Bronchial epithelial cell (primary cell): ENCODE measurements around the gene GMCL1. TPM values are rescaled to one million over a fixed set of nuclear protein-coding genes. Genes with fewer than 3 reads are reported as not detected.

ENCODE experiments used
- DNase-seq: peaks from one replicate; pipeline ENCODE4 v3.0.0-alpha.2; 2010; ENCODE audit warnings: low read depth
- FAIRE-seq: peaks from 2 replicates; lab custom pipeline; 2011; peaks lifted over from hg19 to GRCh38; lab: Jason Lieb, UNC
- H3K27me3 ChIP-seq: 2 replicates; pipeline ENCODE4 v1.5.1; 2011; ENCODE audit warnings: low read length; ENCODE audit not compliant: control insufficient read depth, insufficient read depth
- H3K36me3 ChIP-seq: 2 replicates; pipeline ENCODE4 v1.5.1; 2011; ENCODE audit warnings: low read length; ENCODE audit not compliant: control insufficient read depth, insufficient read depth
- H3K4me3 ChIP-seq: 2 replicates; pipeline ENCODE4 v1.5.1; 2011; ENCODE audit warnings: mild to moderate bottlenecking, low read depth, low read length, control low read depth
- CTCF ChIP-seq: IDR thresholded peaks from 2 replicates; pipeline ENCODE4 v1.5.1; 2011; ENCODE audit warnings: mild to moderate bottlenecking, moderate library complexity, low read length, control low read depth, inconsistent platforms; ENCODE audit not compliant: insufficient read depth, severe bottlenecking
- total RNA-seq: library from RNA; depleted of rRNA; stranded (reverse); fragments of >200 nt; gene quantifications from 2 replicates; pipeline ENCODE4 v1.2.1, GENCODE V29; 2014

Gene GMCL1
- total RNA-seq, result 8.3 and 9.5 TPM in 2 replicates

DNA sequence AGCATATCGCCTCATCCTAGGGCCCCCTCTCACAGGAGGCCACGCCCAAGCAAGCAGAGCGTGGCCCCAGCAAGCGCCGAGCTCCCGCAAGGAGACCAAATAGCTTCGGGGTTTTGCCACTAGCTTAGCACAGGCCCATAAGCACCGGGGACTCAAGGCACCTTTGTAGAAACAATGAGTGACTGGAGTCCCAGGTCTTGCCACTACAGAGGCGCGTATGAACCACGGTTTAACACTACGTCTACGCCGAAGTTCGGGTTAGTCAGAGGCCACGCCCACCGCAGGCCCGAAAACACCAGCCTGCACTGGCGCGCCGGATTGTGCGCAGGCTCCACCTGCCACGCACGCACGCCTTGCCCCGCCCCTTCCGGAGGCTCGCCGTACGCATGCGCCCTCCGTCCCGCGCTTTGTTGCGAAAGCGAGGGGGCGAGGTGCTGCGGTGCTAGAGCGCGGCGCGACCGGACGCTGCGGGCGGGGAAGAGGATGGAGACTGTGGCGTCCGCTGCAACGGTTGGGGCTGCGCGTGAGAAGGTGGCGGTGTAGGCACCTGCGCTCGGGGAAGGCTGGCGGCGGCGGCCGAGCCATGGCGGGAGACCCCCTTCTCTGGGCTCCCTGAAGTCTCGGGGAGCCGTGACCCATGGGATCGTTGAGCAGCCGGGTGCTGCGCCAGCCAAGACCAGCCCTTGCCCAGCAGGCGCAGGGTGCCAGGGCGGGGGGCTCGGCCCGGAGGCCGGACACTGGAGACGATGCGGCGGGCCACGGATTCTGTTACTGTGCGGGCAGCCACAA is at the start of gene GMCL1:
Gene GMCL1, plus strand, starts transcription at position 405 of the 789 bp plus-strand sequence. Its CDS starts 233 bp downstream, at position 638.
- no peaks in the 10 kb centered on the region for H3K27me3 ChIP-seq
- TF ChIP-seq CTCF, result no peak
- DNase-seq (peak; percentile 92), FAIRE-seq (no peak)
- no peaks in the 10 kb centered on the region for H3K36me3 ChIP-seq
- peak within 1 kb of the TSS; percentile 97 for H3K4me3 ChIP-seq

DNA sequence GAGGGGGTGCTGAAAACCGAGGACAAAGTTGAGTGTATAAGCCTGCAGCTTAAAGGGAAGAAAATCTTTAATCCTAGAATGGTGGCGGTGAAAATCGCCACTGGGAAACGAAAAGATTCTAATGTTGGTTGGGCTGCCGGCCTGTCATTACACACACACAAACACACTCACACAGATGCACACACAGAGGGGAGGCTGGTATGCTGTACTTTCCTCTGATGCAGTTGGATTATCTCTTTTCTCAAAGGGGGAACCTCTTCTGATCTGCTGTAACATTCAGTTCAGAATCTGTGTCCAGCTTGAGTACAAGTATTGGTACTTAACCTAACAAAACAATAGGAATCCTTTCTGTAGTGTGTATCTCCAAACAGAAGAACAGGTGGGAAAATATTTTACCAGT is 48.5 kb upstream of the GMCL1 start:
- DNase-seq, result no peak
- Histone ChIP-seq H3K36me3 (peaks cover 6% of the 10 kb centered on the region), H3K4me3 (no peak overlapping the region), H3K27me3 (no peaks in the 10 kb centered on the region)
- no peak for TF ChIP-seq CTCF
- FAIRE-seq, result no peak

DNA sequence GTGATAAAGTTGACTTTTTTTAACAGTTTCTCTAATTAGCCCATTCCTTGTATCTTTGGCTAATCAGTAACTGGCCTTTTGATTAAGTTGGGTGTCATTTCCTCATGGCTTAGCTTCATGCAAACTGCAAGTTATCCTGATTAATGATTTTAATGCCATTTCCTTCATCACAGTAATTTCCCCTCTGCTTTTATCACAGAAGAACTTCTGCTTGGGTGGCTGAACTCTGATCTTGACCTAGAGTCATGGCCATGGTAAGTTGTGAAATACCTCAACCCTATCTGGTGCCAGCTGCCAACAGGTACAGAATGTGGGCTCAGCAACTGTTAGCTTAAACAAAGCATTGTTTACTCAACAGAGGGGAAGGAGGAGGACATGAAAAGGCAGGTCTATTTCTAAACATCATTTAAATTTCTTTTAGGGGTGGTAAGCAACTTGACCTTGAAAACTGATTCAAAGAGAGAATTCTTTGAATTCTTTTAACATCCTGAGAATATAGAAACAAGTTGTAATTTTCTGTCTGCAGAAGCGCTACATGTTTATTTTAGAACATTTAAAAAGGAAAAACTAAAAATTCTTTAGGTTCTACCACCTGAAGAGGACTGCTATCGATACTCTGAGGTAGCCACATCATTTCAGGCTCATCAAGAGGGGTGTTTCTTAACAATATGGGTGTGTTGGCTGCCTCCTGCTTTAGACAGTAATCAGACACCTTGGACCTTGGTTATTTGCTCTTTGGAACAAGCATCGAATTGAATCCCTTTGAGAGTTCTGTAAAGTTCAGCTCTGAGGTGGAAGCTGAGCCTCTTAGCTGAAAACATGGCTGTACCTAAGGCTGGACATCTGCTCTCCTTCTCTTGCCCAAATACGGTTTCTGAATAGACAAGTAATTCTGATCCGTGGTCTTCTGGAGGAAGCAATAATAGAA is 47.9 kb upstream of the GMCL1 start:
- Histone ChIP-seq H3K27me3 (no peaks in the 10 kb centered on the region), H3K36me3 (peaks cover 7% of the 10 kb centered on the region), H3K4me3 (no peak overlapping the region)
- TF ChIP-seq CTCF, result no peak
- DNase-seq, result peak; percentile 78
- FAIRE-seq, result no peak

DNA sequence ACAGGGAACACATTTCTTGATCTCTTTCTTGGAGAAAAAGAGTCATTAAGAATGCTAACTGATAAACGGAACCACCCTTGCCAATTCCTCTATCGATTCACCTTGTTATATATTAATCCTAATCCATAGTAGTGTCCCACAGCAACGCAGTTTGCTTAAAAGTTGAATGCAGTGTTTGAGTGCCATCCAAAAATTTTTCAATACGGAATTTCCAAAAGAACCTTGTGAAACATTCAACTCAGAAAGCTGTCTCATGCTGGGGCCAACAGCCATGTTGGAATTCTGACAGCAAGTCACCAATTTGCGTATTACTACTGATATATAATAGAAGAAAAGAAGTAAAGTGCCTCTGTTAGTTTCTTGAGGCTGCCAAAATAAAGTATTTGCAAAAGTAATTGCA is 45.2 kb upstream of the GMCL1 start:
- no peak for TF ChIP-seq CTCF
- no peak for FAIRE-seq

DNA sequence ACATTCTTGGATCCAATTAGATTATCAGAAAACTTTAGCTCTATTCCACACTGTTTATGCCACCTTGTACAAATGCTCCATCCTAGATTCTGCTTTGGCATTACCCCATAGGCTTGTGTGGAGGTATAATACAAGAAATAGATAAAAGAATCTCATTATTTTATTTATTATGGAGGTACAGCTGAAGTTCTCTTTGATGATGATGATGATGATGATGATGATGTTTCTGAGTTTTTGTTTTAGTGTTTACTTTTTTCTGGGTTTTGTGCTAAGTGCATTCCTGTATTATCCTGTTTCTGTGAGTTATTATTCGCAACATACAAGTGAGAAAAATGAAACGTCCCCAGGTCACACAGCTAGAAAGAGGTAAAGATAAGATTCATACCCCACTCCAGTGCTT is 44.1 kb upstream of the GMCL1 start:
- FAIRE-seq (no peak), DNase-seq (no peak)
- no peak for TF ChIP-seq CTCF
- no peaks in the 10 kb centered on the region for H3K27me3 ChIP-seq
- no peak overlapping the region for H3K4me3 ChIP-seq
- H3K36me3 ChIP-seq, result peaks cover 18% of the 10 kb centered on the region

More for the DNA sequence above, 45.2 kb upstream of the GMCL1 start:
- Histone ChIP-seq H3K36me3 (peaks cover 18% of the 10 kb centered on the region), H3K4me3 (no peak overlapping the region), H3K27me3 (no peaks in the 10 kb centered on the region)
- no peak for DNase-seq
